Fibroblast of lung (primary cell): ENCODE results near the gene ZBTB8B.
"Not testable (repeated sequence)": the region's sequence is repeated elsewhere in the genome, so short reads cannot be mapped to it uniquely, and the experiment has no call there.

ENCODE experiments used
- EZH2 ChIP-seq: IDR thresholded peaks from 2 replicates; pipeline ENCODE4 v1.5.1; 2012; ENCODE audit warnings: low read length, control low read depth, mild to moderate bottlenecking; ENCODE audit errors: missing control alignments
- TF ChIP-seq, protein P1 (sequence below), 2 donors: IDR thresholded peaks in 1 of 2; conservative IDR thresholded peaks in 1 of 2; 1 replicate in 1 of 2; 2 replicates in 1 of 2; pipeline ENCODE4 v1.5.1; 2011 to 2012; ENCODE audit warnings: low read length in 2 of 2, control low read depth in 1 of 2, inconsistent platforms in 1 of 2, low read depth in 1 of 2, mild to moderate bottlenecking in 1 of 2

DNA sequence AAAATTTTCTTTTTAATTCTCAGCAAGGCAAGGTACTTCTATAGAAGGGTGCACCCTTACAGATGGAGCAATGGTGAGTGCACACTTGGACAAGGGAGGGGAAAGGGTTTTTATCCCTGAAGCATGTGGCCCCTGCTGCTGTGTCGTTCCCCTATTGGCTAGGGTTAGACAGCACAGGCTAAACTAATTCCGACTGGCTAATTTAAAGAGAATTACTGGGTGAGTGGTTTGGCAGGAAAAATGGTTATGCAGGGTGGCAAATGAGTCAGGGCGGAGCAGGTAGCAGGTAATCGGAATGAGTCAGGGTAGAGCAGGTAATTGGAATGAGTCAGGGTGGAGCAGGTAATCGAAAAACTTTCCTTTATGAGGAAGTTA lies 15.4 kb upstream of the ZBTB8B start:
- TF ChIP-seq, protein P1, sequence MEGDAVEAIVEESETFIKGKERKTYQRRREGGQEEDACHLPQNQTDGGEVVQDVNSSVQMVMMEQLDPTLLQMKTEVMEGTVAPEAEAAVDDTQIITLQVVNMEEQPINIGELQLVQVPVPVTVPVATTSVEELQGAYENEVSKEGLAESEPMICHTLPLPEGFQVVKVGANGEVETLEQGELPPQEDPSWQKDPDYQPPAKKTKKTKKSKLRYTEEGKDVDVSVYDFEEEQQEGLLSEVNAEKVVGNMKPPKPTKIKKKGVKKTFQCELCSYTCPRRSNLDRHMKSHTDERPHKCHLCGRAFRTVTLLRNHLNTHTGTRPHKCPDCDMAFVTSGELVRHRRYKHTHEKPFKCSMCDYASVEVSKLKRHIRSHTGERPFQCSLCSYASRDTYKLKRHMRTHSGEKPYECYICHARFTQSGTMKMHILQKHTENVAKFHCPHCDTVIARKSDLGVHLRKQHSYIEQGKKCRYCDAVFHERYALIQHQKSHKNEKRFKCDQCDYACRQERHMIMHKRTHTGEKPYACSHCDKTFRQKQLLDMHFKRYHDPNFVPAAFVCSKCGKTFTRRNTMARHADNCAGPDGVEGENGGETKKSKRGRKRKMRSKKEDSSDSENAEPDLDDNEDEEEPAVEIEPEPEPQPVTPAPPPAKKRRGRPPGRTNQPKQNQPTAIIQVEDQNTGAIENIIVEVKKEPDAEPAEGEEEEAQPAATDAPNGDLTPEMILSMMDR (conservative IDR thresholded peaks at IDR 0.05 in 1 of 2, IDR thresholded peaks at IDR 0.05 in 1 of 2; ENCODE audit: low read depth in 1 of 2, low read length in 2 of 2) = not testable (repeated sequence)
- not testable (repeated sequence) for TF ChIP-seq EZH2
